OCI-LY7 (cell line): ENCODE data around the gene HERC5. TPM values are rescaled to one million over a fixed set of nuclear protein-coding genes. Genes with fewer than 3 reads are reported as not detected.
A peak's percentile ranks its signal among the peaks of the same experiment; 100 is the strongest.

Experiments
- BruUV-seq: library from RNA; stranded (reverse); fragments of 400-500 nt; replicated peaks from 2 replicates; lab custom pipeline; 2021; lab: Mats Ljungman, UMichigan
- CTCF ChIA-PET: fragments of 300-600 bp; sonication (Branson Sonifier 250); formaldehyde crosslinking; loops from one replicate; lab custom pipeline; 2022; ENCODE audit warnings: antibody characterized with exemption; ENCODE audit not compliant: unreplicated experiment; lab: Charles Lee
- POLR2A ChIA-PET: fragments of 300-600 bp; sonication (Branson Sonifier 250); formaldehyde crosslinking; loops from one replicate; lab custom pipeline; 2022; ENCODE audit warnings: antibody characterized with exemption; lab: Charles Lee
- DNase-seq: peaks from one replicate; pipeline ENCODE4 v3.0.0-alpha.2; 2015; ENCODE audit warnings: low spot score
- H2AFZ ChIP-seq: fragments of 200-600 bp; sonication (generic), shearing (Covaris generic); 2 replicates; pipeline ENCODE4 v1.6.1; 2014; ENCODE audit warnings: mild to moderate bottlenecking, antibody characterized with exemption, low read length, moderate library complexity
- H3K27ac ChIP-seq: fragments of 200-600 bp; sonication (generic); 2 replicates; pipeline ENCODE4 v1.5.1; 2014; ENCODE audit warnings: mixed run types, low read depth, mild to moderate bottlenecking, moderate library complexity, low read length, inconsistent platforms; ENCODE audit not compliant: poor library complexity, severe bottlenecking
- H3K36me3 ChIP-seq: fragments of 200-600 bp; sonication (generic); 2 replicates; pipeline ENCODE4 v1.6.1; 2014; ENCODE audit warnings: mild to moderate bottlenecking, antibody characterized with exemption, low read length, moderate library complexity, mixed read lengths; ENCODE audit not compliant: insufficient read depth
- H3K4me1 ChIP-seq: fragments of 200-600 bp; sonication (generic); 2 replicates; pipeline ENCODE4 v1.5.1; 2014; ENCODE audit warnings: mild to moderate bottlenecking, low read length; ENCODE audit not compliant: insufficient read depth, poor library complexity, severe bottlenecking
- H3K4me2 ChIP-seq: fragments of 200-600 bp; sonication (generic); 2 replicates; pipeline ENCODE4 v1.6.1; 2014; ENCODE audit warnings: mild to moderate bottlenecking, low read length
- H3K4me3 ChIP-seq: fragments of 200-600 bp; sonication (generic); 2 replicates; pipeline ENCODE4 v1.5.1; 2014; ENCODE audit warnings: mild to moderate bottlenecking, low read depth, low read length; ENCODE audit not compliant: poor library complexity, severe bottlenecking
- H3K79me2 ChIP-seq: fragments of 200-600 bp; sonication (generic); 2 replicates; pipeline ENCODE4 v1.6.1; 2016; ENCODE audit warnings: low read depth, mild to moderate bottlenecking, low read length, moderate library complexity, mixed read lengths; ENCODE audit not compliant: insufficient read depth
- H3K9me2 ChIP-seq: fragments of 200-600 bp; sonication (generic); 2 replicates; pipeline ENCODE4 v1.6.1; 2016; ENCODE audit warnings: mild to moderate bottlenecking, low read length, mixed read lengths; ENCODE audit not compliant: insufficient read depth
- H3K9me3 ChIP-seq: fragments of 200-600 bp; sonication (generic); 2 replicates; pipeline ENCODE4 v1.6.1; 2014; ENCODE audit warnings: mild to moderate bottlenecking, mixed run types, low read length, mixed read lengths
- H4K20me1 ChIP-seq: fragments of 200-600 bp; sonication (generic); 2 replicates; pipeline ENCODE4 v1.6.1; 2014; ENCODE audit warnings: mild to moderate bottlenecking, antibody characterized with exemption, low read length, moderate library complexity, mixed read lengths; ENCODE audit not compliant: insufficient read depth
- EZH2phosphoT487 ChIP-seq: fragments of 200-600 bp; sonication (generic); IDR thresholded peaks from 2 replicates; pipeline ENCODE4 v1.6.1; 2018; ENCODE audit warnings: low read depth, borderline replicate concordance, mild to moderate bottlenecking, mixed run types, antibody characterized with exemption, low read length, moderate library complexity, mixed read lengths
- intact Hi-C: fragments of 100-400 bp; cut with micrococcal nuclease; formaldehyde crosslinking; loops from one replicate; pipeline ENCODE4 v1.10.0; 2022; ENCODE audit not compliant: unreplicated experiment
- total RNA-seq, 2 experiments: library from RNA; depleted of rRNA in 1 of 2; stranded (reverse); fragments of >200 nt in 1 of 2; shearing (Covaris generic) in 1 of 2; gene quantifications; 2 replicates each; pipeline ENCODE4 v1.2.3, GENCODE V29; 2014 to 2022
- TF ChIP-seq, protein P1 (sequence below): fragments of 200-600 bp; sonication (generic); conservative IDR thresholded peaks from 2 replicates; pipeline ENCODE4 v1.5.1; 2014; ENCODE audit warnings: mild to moderate bottlenecking, antibody characterized with exemption, low read length, moderate library complexity, mixed read lengths

The HERC5 gene
- total RNA-seq, 2 experiments from 2014 or later: not detected

DNA sequence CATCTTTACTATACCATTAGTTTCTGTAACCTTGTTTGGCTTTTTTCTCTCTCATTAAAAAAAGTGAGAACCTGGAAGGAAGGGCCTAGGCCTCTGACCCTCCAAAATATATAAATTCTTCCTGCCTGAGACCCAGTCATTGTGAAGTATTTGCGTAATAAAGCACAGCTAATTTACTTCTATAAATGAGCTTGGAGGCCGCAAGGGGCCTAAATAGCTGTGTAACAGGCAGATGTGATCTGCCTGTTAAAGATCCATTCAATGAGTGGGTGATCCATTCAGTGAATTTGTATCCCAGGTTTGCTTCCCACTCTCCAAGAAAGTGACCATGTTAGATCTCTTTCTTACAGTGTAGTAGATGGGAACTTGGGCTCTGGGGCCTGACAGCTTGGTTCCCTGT is 67.3 kb downstream of the HERC5 start:
- Histone ChIP-seq H3K36me3 (peaks cover 13% of the 10 kb centered on the region), H2AFZ (peak overlapping the region; percentile 78; the same call in 1 of the 2 replicates), H3K4me1 (no peaks in the 10 kb centered on the region), H4K20me1 (no peaks in the 10 kb centered on the region), H3K27ac (no peak overlapping the region), H3K4me2 (peak overlapping the region; percentile 65), H3K9me3 (no peaks in the 10 kb centered on the region), H3K9me2 (no peaks in the 10 kb centered on the region), H3K79me2 (peaks cover 11% of the 10 kb centered on the region; the same call in 1 of the 2 replicates), H3K4me3 (peak overlapping the region; percentile 78)
- BruUV-seq: no TSS peak
- ChIA-PET CTCF (no interaction called here), POLR2A (interaction anchor here (0.6 kb wide), 1 partner anchor 384 kb away, joined by 3 read pairs; no protein-coding TSS in a partner anchor)
- no peak for DNase-seq
- no peak for TF ChIP-seq EZH2phosphoT487
- TF ChIP-seq, protein P1, sequence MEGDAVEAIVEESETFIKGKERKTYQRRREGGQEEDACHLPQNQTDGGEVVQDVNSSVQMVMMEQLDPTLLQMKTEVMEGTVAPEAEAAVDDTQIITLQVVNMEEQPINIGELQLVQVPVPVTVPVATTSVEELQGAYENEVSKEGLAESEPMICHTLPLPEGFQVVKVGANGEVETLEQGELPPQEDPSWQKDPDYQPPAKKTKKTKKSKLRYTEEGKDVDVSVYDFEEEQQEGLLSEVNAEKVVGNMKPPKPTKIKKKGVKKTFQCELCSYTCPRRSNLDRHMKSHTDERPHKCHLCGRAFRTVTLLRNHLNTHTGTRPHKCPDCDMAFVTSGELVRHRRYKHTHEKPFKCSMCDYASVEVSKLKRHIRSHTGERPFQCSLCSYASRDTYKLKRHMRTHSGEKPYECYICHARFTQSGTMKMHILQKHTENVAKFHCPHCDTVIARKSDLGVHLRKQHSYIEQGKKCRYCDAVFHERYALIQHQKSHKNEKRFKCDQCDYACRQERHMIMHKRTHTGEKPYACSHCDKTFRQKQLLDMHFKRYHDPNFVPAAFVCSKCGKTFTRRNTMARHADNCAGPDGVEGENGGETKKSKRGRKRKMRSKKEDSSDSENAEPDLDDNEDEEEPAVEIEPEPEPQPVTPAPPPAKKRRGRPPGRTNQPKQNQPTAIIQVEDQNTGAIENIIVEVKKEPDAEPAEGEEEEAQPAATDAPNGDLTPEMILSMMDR: no peak
- intact Hi-C loops: loop anchor here (5.0 kb wide), 3 partner anchors 147 to 672 kb away; partner anchors contain the start of genes HERC6 and PPM1K

DNA sequence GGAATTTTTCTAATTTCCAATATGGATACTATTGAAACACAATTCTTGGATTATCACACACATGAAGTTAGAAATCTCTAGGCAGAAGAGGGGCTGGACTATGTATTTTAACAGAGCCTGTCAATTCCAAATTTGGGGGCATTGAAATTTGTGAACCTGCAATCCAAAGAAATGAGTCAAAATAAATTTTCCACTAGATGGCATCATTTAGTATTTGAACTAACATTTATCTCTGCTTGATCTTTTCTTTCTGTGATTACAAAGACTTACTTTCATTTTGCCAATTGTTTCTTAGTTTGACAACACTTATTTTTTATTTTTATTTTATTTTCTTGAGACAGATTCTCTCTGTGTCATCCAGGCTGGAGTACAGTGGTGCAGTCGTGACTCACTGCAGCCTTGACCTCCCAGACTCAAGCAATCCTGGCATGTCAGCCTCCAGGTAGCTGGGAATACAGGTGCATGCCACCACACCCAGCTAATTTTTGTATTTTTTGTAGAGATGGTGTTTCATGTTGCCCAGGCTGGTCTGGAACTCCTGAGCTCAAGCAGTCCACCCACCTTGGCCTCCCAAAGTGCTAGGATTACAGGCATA is 69.4 kb downstream of the HERC5 start:
- intact Hi-C loops: loop anchor here (1.0 kb wide), 2 partner anchors 133 to 498 kb away; no protein-coding TSS in a partner anchor
- Histone ChIP-seq H2AFZ (no peak overlapping the region), H4K20me1 (no peaks in the 10 kb centered on the region), H3K27ac (no peak overlapping the region), H3K4me3 (no peak overlapping the region), H3K4me1 (no peaks in the 10 kb centered on the region), H3K79me2 (peaks cover 11% of the 10 kb centered on the region; the same call in 1 of the 2 replicates), H3K9me3 (no peaks in the 10 kb centered on the region), H3K4me2 (no peak overlapping the region), H3K36me3 (peaks cover 4% of the 10 kb centered on the region; the same call in 1 of the 2 replicates), H3K9me2 (no peaks in the 10 kb centered on the region)
- CTCF ChIA-PET: no interaction called here
- no TSS peak for BruUV-seq
- no peak for TF ChIP-seq EZH2phosphoT487
- TF ChIP-seq, protein P1: peak; percentile 75
- peak; percentile 33 for DNase-seq
- POLR2A ChIA-PET: interaction anchor here (0.6 to 1.3 kb wide), 5 partner anchors 16 to 497 kb away, joined by 3 to 5 read pairs (median 5); no protein-coding TSS in a partner anchor

DNA sequence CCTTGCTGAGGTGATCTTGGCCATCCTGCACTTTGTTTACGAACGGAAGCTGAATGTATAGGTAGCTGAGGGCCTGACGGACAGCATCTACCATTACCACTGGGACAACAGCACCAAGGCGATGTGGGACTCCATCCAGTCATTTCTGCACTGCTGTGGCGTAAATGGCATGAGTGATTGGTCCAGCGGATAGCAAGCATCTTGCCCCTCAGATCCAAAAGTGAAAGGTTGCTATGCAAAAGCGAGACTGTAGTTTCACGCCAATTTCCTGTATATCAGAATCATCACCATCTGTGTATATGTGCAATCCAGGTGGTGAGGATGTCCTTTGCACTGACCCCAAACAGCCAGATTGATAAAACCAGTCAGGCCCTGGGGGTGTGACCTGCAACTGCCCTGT is 70.9 kb downstream of the HERC5 start:
- TF ChIP-seq, protein P1: no peak
- no peak for TF ChIP-seq EZH2phosphoT487
- Histone ChIP-seq H3K9me2 (no peaks in the 10 kb centered on the region), H3K4me3 (no peak overlapping the region), H3K9me3 (no peaks in the 10 kb centered on the region), H3K27ac (no peak overlapping the region), H3K79me2 (peaks cover 2% of the 10 kb centered on the region; the same call in 1 of the 2 replicates), H4K20me1 (no peaks in the 10 kb centered on the region), H3K36me3 (no peaks in the 10 kb centered on the region), H3K4me2 (no peak overlapping the region), H3K4me1 (no peaks in the 10 kb centered on the region), H2AFZ (no peak overlapping the region)
- ChIA-PET CTCF (no interaction called here), POLR2A (interaction anchor here (1.3 kb wide), 1 partner anchor 39 kb away, joined by 5 read pairs; no protein-coding TSS in a partner anchor)
- BruUV-seq: no TSS peak
- DNase-seq: no peak
- intact Hi-C loops: no loop called here
